ENCODE results near the gene MYADML2. TPM values are rescaled to one million over a fixed set of nuclear protein-coding genes. Genes with fewer than 3 reads are reported as not detected.

Gene MYADML2
- total RNA-seq, 2 experiments from 2014 or later, result 0.19 TPM; not detected in 1

- peaks cover 17% of the 10 kb centered on the region for H3K4me1 ChIP-seq (ENCODE audit: insufficient read depth, low read length, poor library complexity, severe bottlenecking)
- H3K27ac ChIP-seq (ENCODE audit: low read depth, low read length, poor library complexity, severe bottlenecking), result no peak overlapping the region
- no peak overlapping the region for H2AFZ ChIP-seq (ENCODE audit: low read length)
- ChIA-PET CTCF (ENCODE audit: unreplicated experiment) (no interaction called here), POLR2A (no interaction called here)
- no peaks in the 10 kb centered on the region for H3K9me2 ChIP-seq (ENCODE audit: insufficient read depth, low read length)
- no peak overlapping the region for H3K4me3 ChIP-seq (ENCODE audit: low read depth, low read length, poor library complexity, severe bottlenecking)
- TF ChIP-seq CTCF (conservative IDR thresholded peaks at IDR 0.05; ENCODE audit: low read length) (no peak), EZH2phosphoT487 (IDR thresholded peaks at IDR 0.05; ENCODE audit: borderline replicate concordance, low read depth, low read length) (no peak)
- no peak overlapping the region for H3K4me2 ChIP-seq (ENCODE audit: low read length)
- no TSS peak for BruUV-seq (replicated peaks)
- intact Hi-C loops (cut with micrococcal nuclease; ENCODE audit: unreplicated experiment), result no loop called here
- H4K20me1 ChIP-seq (ENCODE audit: insufficient read depth, low read length), result no peaks in the 10 kb centered on the region
- no peaks in the 10 kb centered on the region for H3K79me2 ChIP-seq (ENCODE audit: insufficient read depth, low read depth, low read length)
- no peak for DNase-seq (ENCODE audit: low spot score)
- no peaks in the 10 kb centered on the region for H3K36me3 ChIP-seq (ENCODE audit: insufficient read depth, low read length)
- no peaks in the 10 kb centered on the region for H3K9me3 ChIP-seq (ENCODE audit: low read length)
These were observed 9.9 kb upstream of the MYADML2 start for GRCh38 chr17:81956607-81957589.

- ChIA-PET POLR2A (interaction anchor here (0.7 kb wide), 1 partner anchor 512 kb away, joined by 7 read pairs; no protein-coding TSS in a partner anchor), CTCF (ENCODE audit: unreplicated experiment) (interaction anchor here (0.6 kb wide), 1 partner anchor 12 kb away, joined by 9 read pairs; no protein-coding TSS in a partner anchor)
- no peaks in the 10 kb centered on the region for H4K20me1 ChIP-seq (ENCODE audit: insufficient read depth, low read length)
- no peaks in the 10 kb centered on the region for H3K9me2 ChIP-seq (ENCODE audit: insufficient read depth, low read length)
- H3K79me2 ChIP-seq (ENCODE audit: insufficient read depth, low read depth, low read length), result no peaks in the 10 kb centered on the region
- intact Hi-C loops (cut with micrococcal nuclease; ENCODE audit: unreplicated experiment), result no loop called here
- no TSS peak for BruUV-seq (replicated peaks)
- TF ChIP-seq CTCF (conservative IDR thresholded peaks at IDR 0.05; ENCODE audit: low read length), result no peak
- TF ChIP-seq EZH2phosphoT487 (IDR thresholded peaks at IDR 0.05; ENCODE audit: borderline replicate concordance, low read depth, low read length), result no peak
- DNase-seq (ENCODE audit: low spot score), result no peak
- no peaks in the 10 kb centered on the region for H3K36me3 ChIP-seq (ENCODE audit: insufficient read depth, low read length)
- H3K4me3 ChIP-seq (ENCODE audit: low read depth, low read length, poor library complexity, severe bottlenecking), result no peak overlapping the region
- H2AFZ ChIP-seq (ENCODE audit: low read length), result no peak overlapping the region
- H3K9me3 ChIP-seq (ENCODE audit: low read length), result no peaks in the 10 kb centered on the region
- peaks cover 19% of the 10 kb centered on the region for H3K4me1 ChIP-seq (ENCODE audit: insufficient read depth, low read length, poor library complexity, severe bottlenecking)
- no peak overlapping the region for H3K27ac ChIP-seq (ENCODE audit: low read depth, low read length, poor library complexity, severe bottlenecking)
- no peak overlapping the region for H3K4me2 ChIP-seq (ENCODE audit: low read length)
These were observed 8.9 kb upstream of the MYADML2 start for GRCh38 chr17:81955756-81956544.
